Measurements from ENCODE around the gene HYAL2.

Gene HYAL2

GRCh38 chr3:50350213-50350526 lies 27.6 kb upstream of the HYAL2 start:
- H3K9ac ChIP-seq (ENCODE audit: low read length): peak overlapping the region; percentile 95
- peaks cover 28% of the 10 kb centered on the region for H3K4me1 ChIP-seq (ENCODE audit: control insufficient read depth, insufficient read depth, low read length)
- H3K4me3 ChIP-seq (ENCODE audit: low read length): peak overlapping the region; percentile 88
- H3K9me3 ChIP-seq (ENCODE audit: control insufficient read depth, low read length): no peaks in the 10 kb centered on the region
- H3K36me3 ChIP-seq (ENCODE audit: control insufficient read depth, insufficient read depth, low read length, severe bottlenecking): peaks cover 31% of the 10 kb centered on the region
- DNase-seq (ENCODE audit: low read depth): no peak
- H3K27me3 ChIP-seq (replicated peaks; ENCODE audit: control insufficient read depth, insufficient read depth, low read length): no peaks in the 10 kb centered on the region

DNA sequence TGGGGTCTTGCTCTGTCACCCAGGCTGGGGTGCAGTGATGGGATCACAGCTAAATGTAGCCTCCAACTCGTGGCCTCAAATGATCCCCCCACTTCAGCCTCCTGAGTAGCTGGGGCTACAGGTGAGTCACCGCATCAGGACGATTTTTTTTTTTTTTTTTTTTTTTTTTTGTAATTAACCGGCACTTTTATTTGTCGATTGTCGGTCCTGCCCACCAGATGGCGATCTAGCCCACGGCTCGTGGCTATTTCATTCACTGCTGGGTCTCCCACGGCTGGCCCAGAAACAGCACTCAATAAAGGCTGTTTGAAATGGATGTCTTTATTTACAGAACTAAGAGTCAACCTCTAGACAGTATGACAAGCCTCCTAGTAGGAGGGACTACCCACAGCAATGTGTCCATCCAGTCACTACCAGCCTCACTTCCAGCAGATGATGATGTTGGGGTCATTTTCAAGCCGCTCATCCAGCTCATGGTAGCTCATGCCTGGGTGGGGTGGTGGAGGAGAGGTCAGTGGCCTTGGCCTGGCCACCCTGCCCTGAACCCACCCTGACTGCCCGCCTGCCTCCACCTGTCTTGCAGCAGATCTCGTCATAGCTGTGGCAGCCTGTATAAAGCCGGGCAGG lies 24.8 kb upstream of the HYAL2 start:
- peak; percentile 86 for DNase-seq (ENCODE audit: low read depth)
- Histone ChIP-seq H3K4me3 (ENCODE audit: low read length) (no peak overlapping the region), H3K4me1 (ENCODE audit: control insufficient read depth, insufficient read depth, low read length) (peaks cover 29% of the 10 kb centered on the region), H3K9ac (ENCODE audit: low read length) (no peak overlapping the region), H3K36me3 (ENCODE audit: control insufficient read depth, insufficient read depth, low read length, severe bottlenecking) (peaks cover 9% of the 10 kb centered on the region), H3K27me3 (replicated peaks; ENCODE audit: control insufficient read depth, insufficient read depth, low read length) (no peaks in the 10 kb centered on the region), H3K9me3 (ENCODE audit: control insufficient read depth, low read length) (no peaks in the 10 kb centered on the region)

DNA sequence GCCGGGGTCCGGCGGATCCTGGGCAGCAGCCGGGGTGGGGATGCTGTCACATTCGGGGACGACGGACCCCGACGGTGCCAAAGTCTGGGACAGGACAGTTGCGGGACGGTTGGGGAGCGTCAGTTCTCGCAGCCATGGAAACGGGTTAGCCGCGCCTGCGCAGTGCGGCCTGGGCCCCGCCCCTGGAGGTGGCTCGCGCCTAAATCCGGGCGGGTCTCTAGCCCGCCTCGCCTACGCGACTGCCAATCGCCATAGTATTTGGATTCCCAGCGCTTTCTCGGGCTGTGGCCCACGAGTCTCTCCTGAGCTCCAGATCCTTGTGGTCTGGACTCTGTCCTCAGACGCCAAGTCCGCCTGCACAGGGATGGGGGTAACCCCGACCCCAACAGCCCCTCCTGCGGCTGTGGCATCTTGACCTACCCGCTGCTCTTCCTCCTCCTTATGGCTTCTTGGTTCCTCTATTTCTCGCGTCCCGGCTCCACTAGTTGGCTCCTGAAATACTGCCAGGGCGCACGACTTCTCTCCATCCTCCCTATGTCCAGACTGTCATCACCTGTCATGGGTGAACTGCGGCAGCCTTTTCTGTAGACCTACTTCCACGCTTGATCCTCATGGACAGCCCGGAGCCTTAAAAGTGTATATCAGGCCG lies 23.2 kb upstream of the HYAL2 start, which contains the start of gene ZMYND10:
TSS of gene ZMYND10 (minus strand) at position 147 of the 649 bp plus-strand sequence. CDS start 153 bp downstream, outside the sequence.
- peaks cover 9% of the 10 kb centered on the region for H3K36me3 ChIP-seq (ENCODE audit: control insufficient read depth, insufficient read depth, low read length, severe bottlenecking)
- H3K4me1 ChIP-seq (ENCODE audit: control insufficient read depth, insufficient read depth, low read length): peaks cover 26% of the 10 kb centered on the region
- H3K27me3 ChIP-seq (replicated peaks; ENCODE audit: control insufficient read depth, insufficient read depth, low read length): no peaks in the 10 kb centered on the region
- no peaks in the 10 kb centered on the region for H3K9me3 ChIP-seq (ENCODE audit: control insufficient read depth, low read length)
- DNase-seq (ENCODE audit: low read depth): peak; percentile 67
- peak within 1 kb of the TSS; percentile 76 for H3K4me3 ChIP-seq (ENCODE audit: low read length)
- peak within 1 kb of the TSS; percentile 73 for H3K9ac ChIP-seq (ENCODE audit: low read length)

DNA sequence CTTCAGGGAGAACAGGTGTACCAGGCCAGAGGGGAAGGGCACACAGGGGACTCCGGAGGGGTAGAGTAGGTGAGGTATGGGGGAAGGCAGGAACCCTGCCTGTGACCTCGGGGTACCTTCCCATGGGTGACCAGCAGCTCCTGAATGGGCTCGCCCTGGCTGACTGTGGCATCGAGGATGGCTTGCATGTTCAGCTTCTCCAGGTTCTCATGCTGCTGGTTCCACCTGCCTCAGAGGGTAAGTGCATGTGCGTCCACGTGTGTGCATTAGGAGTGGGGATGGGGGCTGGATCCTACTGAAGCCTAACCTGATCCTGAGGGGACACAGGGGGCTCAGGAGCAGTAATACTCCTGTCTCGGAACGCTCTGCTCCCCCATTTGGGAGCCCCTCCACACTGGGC lies 22.5 kb upstream of the HYAL2 start:
- Histone ChIP-seq H3K9ac (ENCODE audit: low read length) (peak overlapping the region; percentile 73), H3K4me3 (ENCODE audit: low read length) (peak overlapping the region; percentile 76), H3K9me3 (ENCODE audit: control insufficient read depth, low read length) (no peaks in the 10 kb centered on the region), H3K4me1 (ENCODE audit: control insufficient read depth, insufficient read depth, low read length) (peaks cover 25% of the 10 kb centered on the region), H3K36me3 (ENCODE audit: control insufficient read depth, insufficient read depth, low read length, severe bottlenecking) (peaks cover 9% of the 10 kb centered on the region), H3K27me3 (replicated peaks; ENCODE audit: control insufficient read depth, insufficient read depth, low read length) (no peaks in the 10 kb centered on the region)
- DNase-seq (ENCODE audit: low read depth): no peak

DNA sequence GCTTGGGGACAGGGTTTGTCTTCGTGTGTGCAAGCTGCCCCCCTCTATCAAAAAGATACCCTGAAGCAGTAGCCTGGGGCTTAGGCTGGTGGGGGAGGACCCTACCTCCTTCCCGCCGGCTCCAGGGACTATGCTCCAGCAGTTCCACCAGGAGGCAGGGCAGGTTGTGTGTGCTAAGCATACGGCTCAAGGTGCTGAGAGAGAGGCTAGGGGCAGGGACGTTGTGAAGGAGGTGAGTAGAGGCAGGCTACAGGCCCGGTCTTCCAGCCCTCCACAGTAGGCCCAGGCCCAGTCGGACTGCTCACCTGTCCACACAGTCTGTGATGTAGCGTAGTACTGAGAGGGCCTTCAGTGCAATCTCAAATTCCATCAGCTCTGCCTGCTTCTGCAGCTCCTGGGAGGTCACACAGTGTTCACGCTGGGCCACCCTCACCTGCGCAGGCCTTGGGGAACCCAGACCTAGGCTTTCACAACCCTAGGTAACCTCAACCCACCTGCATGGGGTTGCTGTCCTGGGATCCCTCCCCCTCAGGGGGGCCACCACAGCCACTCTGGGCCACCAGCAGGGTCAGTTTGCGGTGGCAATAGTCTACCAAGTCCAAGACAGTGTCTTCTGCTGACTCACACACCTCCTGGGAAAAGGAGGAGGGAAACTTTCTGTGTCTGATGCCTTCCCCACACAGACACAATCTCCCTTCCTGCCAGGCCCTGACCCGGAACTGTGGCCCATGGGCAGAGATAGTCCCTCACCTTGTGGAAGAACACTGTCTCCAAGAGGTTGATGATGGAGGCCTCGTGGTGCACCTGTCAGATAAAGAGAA lies 20.5 kb upstream of the HYAL2 start:
- Histone ChIP-seq H3K9ac (ENCODE audit: low read length) (no peak overlapping the region), H3K4me3 (ENCODE audit: low read length) (no peak overlapping the region), H3K36me3 (ENCODE audit: control insufficient read depth, insufficient read depth, low read length, severe bottlenecking) (peaks cover under 1% of the 10 kb centered on the region), H3K4me1 (ENCODE audit: control insufficient read depth, insufficient read depth, low read length) (peaks cover 35% of the 10 kb centered on the region), H3K9me3 (ENCODE audit: control insufficient read depth, low read length) (no peaks in the 10 kb centered on the region), H3K27me3 (replicated peaks; ENCODE audit: control insufficient read depth, insufficient read depth, low read length) (no peaks in the 10 kb centered on the region)
- no peak for DNase-seq (ENCODE audit: low read depth)

DNA sequence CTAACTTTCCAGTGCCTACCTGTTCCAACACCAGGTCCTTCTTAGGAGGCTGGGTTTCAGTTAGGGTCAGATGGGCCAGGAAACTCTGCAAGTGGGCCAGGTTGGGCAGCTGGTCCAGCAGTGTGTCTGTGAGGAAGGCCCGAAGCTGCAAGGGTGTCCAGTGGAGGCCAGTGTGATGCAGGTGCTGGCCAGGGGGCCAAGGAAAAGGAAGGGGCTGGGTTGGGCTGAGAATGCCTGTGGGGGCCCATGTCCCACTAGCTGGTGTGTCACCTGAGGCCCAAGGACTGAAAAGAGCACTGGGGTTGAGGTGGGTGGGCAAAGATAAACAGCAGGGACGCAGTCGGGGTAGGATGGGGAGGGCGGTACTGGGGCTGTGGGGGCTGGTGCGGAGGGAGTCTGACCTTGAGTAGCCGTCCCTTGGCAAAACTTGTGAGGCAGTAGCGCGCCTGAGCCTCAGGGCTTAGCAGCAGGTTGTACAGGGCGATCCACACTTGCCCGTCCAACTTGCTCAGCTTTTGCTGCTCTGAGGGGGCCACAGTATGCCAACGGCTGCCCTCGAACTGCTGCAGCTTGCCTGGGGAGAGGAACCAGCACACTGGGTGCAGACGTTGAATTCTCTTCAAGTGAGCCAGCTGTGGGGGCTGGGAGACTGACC lies 19.6 kb upstream of the HYAL2 start:
- no peak overlapping the region for H3K4me3 ChIP-seq (ENCODE audit: low read length)
- H3K4me1 ChIP-seq (ENCODE audit: control insufficient read depth, insufficient read depth, low read length): peaks cover 39% of the 10 kb centered on the region
- no peaks in the 10 kb centered on the region for H3K36me3 ChIP-seq (ENCODE audit: control insufficient read depth, insufficient read depth, low read length, severe bottlenecking)
- peak overlapping the region; percentile 89 for H3K9ac ChIP-seq (ENCODE audit: low read length)
- H3K27me3 ChIP-seq (replicated peaks; ENCODE audit: control insufficient read depth, insufficient read depth, low read length): no peaks in the 10 kb centered on the region
- DNase-seq (ENCODE audit: low read depth): no peak
- H3K9me3 ChIP-seq (ENCODE audit: control insufficient read depth, low read length): no peaks in the 10 kb centered on the region

DNA sequence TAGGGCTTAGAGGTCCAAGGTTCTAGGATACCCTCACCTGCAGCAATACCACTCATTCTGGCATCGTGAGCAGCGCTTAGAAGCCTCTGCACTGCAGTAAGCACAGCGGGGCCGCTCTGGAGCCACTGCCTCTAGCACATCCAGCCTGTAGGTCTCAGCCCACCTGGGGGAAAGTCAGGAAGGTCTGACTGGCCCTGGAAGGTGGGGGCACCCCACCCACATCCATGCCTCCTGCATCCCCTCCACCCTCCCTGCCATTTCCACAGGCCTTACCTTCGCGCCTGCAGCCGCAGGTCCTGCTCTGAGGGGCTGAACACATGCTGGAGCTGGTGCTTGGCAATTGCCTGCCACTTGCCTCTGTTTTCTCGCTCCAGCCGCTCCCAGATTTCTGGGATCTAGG lies 19.0 kb upstream of the HYAL2 start:
- H3K4me3 ChIP-seq (ENCODE audit: low read length): peak overlapping the region; percentile 80
- H3K27me3 ChIP-seq (replicated peaks; ENCODE audit: control insufficient read depth, insufficient read depth, low read length): no peaks in the 10 kb centered on the region
- H3K4me1 ChIP-seq (ENCODE audit: control insufficient read depth, insufficient read depth, low read length): peaks cover 39% of the 10 kb centered on the region
- DNase-seq (ENCODE audit: low read depth): no peak
- H3K9me3 ChIP-seq (ENCODE audit: control insufficient read depth, low read length): no peaks in the 10 kb centered on the region
- H3K9ac ChIP-seq (ENCODE audit: low read length): peak overlapping the region; percentile 89
- H3K36me3 ChIP-seq (ENCODE audit: control insufficient read depth, insufficient read depth, low read length, severe bottlenecking): no peaks in the 10 kb centered on the region

DNA sequence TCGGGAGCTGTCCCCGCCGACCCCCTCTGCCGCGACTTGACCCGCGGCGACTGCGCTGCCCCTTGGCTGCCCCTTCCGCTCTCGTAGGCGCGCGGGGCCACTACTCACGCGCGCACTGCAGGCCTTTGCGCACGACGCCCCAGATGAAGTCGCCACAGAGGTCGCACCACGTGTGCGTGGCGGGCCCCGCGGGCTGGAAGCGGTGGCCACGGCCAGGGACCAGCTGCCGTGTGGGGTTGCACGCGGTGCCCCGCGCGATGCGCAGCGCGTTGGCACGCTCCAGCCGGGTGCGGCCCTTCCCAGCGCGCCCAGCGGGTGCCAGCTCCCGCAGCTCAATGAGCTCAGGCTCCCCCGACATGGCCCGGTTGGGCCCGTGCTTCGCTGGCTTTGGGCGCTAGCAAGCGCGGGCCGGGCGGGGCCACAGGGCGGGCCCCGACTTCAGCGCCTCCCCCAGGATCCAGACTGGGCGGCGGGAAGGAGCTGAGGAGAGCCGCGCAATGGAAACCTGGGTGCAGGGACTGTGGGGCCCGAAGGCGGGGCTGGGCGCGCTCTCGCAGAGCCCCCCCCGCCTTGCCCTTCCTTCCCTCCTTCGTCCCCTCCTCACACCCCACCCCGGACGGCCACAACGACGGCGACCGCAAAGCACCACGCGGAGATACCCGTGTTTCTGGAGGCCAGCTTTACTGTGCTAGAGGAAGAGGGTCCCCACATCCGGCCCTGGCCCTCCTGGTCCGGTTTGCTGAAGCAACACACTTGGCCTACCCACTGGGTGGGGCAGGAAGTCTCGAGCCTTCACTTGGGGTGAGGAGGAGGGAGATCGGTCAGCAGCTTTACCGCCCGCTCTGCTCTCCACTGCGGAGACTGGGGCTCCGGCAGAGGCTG lies 18.1 kb upstream of the HYAL2 start, which contains the start of gene RASSF1:
TSS of gene RASSF1 (minus strand) at position 389 of the 882 bp plus-strand sequence. CDS start at position 358, 31 bp downstream.
- no peak for DNase-seq (ENCODE audit: low read depth)
- H3K9ac ChIP-seq (ENCODE audit: low read length): peak within 1 kb of the TSS; percentile 89
- peaks cover 44% of the 10 kb centered on the region for H3K4me1 ChIP-seq (ENCODE audit: control insufficient read depth, insufficient read depth, low read length)
- peak within 1 kb of the TSS; percentile 80 for H3K4me3 ChIP-seq (ENCODE audit: low read length)
- no peaks in the 10 kb centered on the region for H3K36me3 ChIP-seq (ENCODE audit: control insufficient read depth, insufficient read depth, low read length, severe bottlenecking)
- no peaks in the 10 kb centered on the region for H3K9me3 ChIP-seq (ENCODE audit: control insufficient read depth, low read length)
- H3K27me3 ChIP-seq (replicated peaks; ENCODE audit: control insufficient read depth, insufficient read depth, low read length): no peaks in the 10 kb centered on the region

DNA sequence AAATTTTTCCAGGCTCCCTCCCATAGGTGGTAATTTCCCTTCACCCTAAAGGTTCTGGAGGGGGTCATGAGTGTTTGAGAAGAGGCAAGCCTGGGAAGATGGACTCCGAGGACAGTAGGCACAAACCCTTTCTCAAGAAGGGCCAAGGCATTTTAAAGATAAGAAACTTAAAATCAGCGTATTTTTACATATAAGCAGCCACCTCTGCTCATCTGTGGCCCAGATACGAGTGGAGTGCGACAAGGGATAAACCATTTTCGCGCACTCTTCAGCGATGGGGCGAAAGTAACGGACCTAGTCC lies 17.6 kb upstream of the HYAL2 start:
- Histone ChIP-seq H3K9ac (ENCODE audit: low read length) (peak overlapping the region; percentile 89), H3K9me3 (ENCODE audit: control insufficient read depth, low read length) (no peaks in the 10 kb centered on the region), H3K36me3 (ENCODE audit: control insufficient read depth, insufficient read depth, low read length, severe bottlenecking) (no peaks in the 10 kb centered on the region), H3K4me1 (ENCODE audit: control insufficient read depth, insufficient read depth, low read length) (peaks cover 45% of the 10 kb centered on the region), H3K4me3 (ENCODE audit: low read length) (peak overlapping the region; percentile 80), H3K27me3 (replicated peaks; ENCODE audit: control insufficient read depth, insufficient read depth, low read length) (no peaks in the 10 kb centered on the region)
- DNase-seq (ENCODE audit: low read depth): no peak

DNA sequence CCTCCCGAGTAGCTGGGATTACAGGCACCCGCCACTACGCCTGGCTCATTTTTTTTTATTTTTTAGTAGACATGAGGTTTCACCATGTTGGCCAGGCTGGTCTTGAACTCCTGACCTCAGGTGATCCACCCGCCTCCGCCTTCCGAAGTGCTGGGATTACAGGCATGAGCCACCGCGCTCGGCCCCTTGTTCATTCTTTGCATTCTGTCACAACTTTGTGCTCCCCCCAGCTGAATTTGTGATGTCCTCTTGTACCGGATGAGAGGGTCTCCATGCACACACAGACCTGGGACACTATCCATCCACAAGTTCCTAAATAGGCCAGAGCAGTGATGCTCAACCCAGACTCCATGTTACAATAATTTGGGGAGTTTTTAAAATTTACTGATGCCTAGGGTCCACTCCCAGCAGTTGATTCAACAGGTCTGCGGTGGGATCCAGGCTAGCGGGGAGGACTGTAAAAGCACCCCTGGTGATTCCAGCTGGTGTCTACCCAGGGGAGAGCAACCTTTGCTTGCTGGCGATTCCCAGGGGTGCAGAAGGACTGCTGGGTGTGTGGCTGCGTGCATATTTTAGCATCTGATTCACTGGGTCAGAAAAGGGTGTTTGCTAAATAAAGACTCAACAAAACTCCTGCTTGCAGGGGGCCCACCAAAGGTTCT lies 17.1 kb upstream of the HYAL2 start:
- no peaks in the 10 kb centered on the region for H3K27me3 ChIP-seq (replicated peaks; ENCODE audit: control insufficient read depth, insufficient read depth, low read length)

More for the DNA sequence above, 17.1 kb upstream of the HYAL2 start:
- Histone ChIP-seq H3K4me3 (ENCODE audit: low read length) (peak overlapping the region; percentile 80), H3K9ac (ENCODE audit: low read length) (peak overlapping the region; percentile 89), H3K4me1 (ENCODE audit: control insufficient read depth, insufficient read depth, low read length) (peaks cover 49% of the 10 kb centered on the region), H3K36me3 (ENCODE audit: control insufficient read depth, insufficient read depth, low read length, severe bottlenecking) (no peaks in the 10 kb centered on the region), H3K9me3 (ENCODE audit: control insufficient read depth, low read length) (no peaks in the 10 kb centered on the region)
- DNase-seq (ENCODE audit: low read depth): no peak

Data from adipocyte (in vitro differentiated cells).